Loucy (cell line): ENCODE data around the gene FAM234A.
"Not testable (repeated sequence)": the region's sequence is repeated elsewhere in the genome, so short reads cannot be mapped to it uniquely, and the experiment has no call there.

ENCODE experiments used
- H2AFZ ChIP-seq: fragments of 200-600 bp; sonication (generic); 2 replicates; pipeline ENCODE4 v1.6.0; 2016; ENCODE audit warnings: antibody characterized with exemption, mild to moderate bottlenecking, low read length, moderate library complexity
- H3F3A ChIP-seq: fragments of 200-600 bp; 2 replicates; pipeline ENCODE4 v1.6.0; 2016; ENCODE audit warnings: antibody characterized with exemption, low read depth, mild to moderate bottlenecking
- H3K27me3 ChIP-seq: fragments of 200-600 bp; sonication (generic); 2 replicates; pipeline ENCODE4 v1.6.1; 2014; ENCODE audit warnings: low read length, mild to moderate bottlenecking; ENCODE audit not compliant: insufficient read depth, poor library complexity, severe bottlenecking
- H3K36me3 ChIP-seq: fragments of 200-600 bp; sonication (generic); 2 replicates; pipeline ENCODE4 v1.6.1; 2016; ENCODE audit warnings: low read length; ENCODE audit not compliant: insufficient read depth
- H3K4me1 ChIP-seq: fragments of 200-600 bp; sonication (generic); 2 replicates; pipeline ENCODE4 v1.5.1; 2014; ENCODE audit warnings: low read length, mild to moderate bottlenecking; ENCODE audit not compliant: insufficient read depth, poor library complexity, severe bottlenecking
- H3K4me2 ChIP-seq: fragments of 200-600 bp; sonication (generic); 2 replicates; pipeline ENCODE4 v1.6.0; 2014; ENCODE audit warnings: antibody characterized with exemption, low read length, low read depth, mild to moderate bottlenecking; ENCODE audit not compliant: poor library complexity, severe bottlenecking
- H3K4me3 ChIP-seq: fragments of 200-600 bp; sonication (generic); 2 replicates; pipeline ENCODE4 v1.5.1; 2014; ENCODE audit warnings: low read length, mild to moderate bottlenecking, mixed read lengths; ENCODE audit not compliant: poor library complexity, severe bottlenecking
- H3K79me2 ChIP-seq: fragments of 200-600 bp; sonication (generic); 2 replicates; pipeline ENCODE4 v1.6.1; 2014; ENCODE audit warnings: low read length; ENCODE audit not compliant: insufficient read depth
- H3K9ac ChIP-seq: fragments of 200-600 bp; sonication (generic); 2 replicates; pipeline ENCODE4 v1.6.0; 2014; ENCODE audit warnings: mild to moderate bottlenecking, low read depth, low read length, moderate library complexity; ENCODE audit not compliant: poor library complexity, severe bottlenecking
- H3K9me2 ChIP-seq: fragments of 200-600 bp; sonication (generic); replicated peaks from 2 replicates; pipeline ENCODE4 v1.6.1; 2016; ENCODE audit warnings: low read depth, low read length, mixed read lengths
- H3K9me3 ChIP-seq: fragments of 200-600 bp; sonication (generic); 2 replicates; pipeline ENCODE4 v1.6.1; 2014; ENCODE audit warnings: mild to moderate bottlenecking, antibody characterized with exemption, low read length, low read depth; ENCODE audit not compliant: insufficient read depth
- H4K20me1 ChIP-seq: fragments of 200-600 bp; sonication (generic); 2 replicates; pipeline ENCODE4 v1.6.0; 2014; ENCODE audit warnings: antibody characterized with exemption, low read length, mild to moderate bottlenecking; ENCODE audit not compliant: insufficient read depth, poor library complexity, severe bottlenecking
- EZH2phosphoT487 ChIP-seq: fragments of 200-600 bp; IDR thresholded peaks from 2 replicates; pipeline ENCODE4 v1.6.1; 2018; ENCODE audit warnings: antibody characterized with exemption, mild to moderate bottlenecking, moderate library complexity, borderline replicate concordance
- TF ChIP-seq, protein P1 (sequence below): fragments of 200-600 bp; sonication (generic); conservative IDR thresholded peaks from 2 replicates; pipeline ENCODE4 v1.5.1; 2014; ENCODE audit warnings: mild to moderate bottlenecking, antibody characterized with exemption, low read length

FAM234A gene

DNA sequence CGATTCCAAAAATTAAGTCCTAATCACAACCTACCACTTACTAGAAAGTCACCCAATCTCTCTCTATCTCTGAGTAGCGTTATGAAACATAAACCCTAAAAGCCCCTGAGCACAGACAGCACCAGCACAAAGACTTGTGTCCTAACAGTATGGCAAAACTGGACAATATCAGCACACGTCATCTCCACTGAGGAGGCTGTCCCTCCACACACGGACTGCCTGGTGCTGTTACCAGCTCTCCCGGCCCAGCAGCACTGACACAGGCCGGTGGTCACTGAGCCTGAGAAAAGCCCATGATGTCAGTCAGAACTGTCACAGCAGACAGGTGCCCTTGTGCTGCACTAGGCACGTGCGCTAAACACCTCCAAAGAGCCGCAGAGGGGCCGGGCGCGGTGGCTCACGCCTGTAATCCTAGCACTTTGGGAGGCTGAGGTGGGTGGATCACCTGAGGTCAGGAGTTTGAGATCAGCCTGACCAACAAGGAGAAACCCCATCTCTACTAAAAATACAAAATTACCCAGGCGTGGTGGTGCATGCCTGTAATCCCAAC, 22.9 kb upstream of the FAM234A start:
- H3K9me2 ChIP-seq, H3K4me1 ChIP-seq, H3K27me3 ChIP-seq, H4K20me1 ChIP-seq, H2AFZ ChIP-seq, H3K4me2 ChIP-seq, H3K9ac ChIP-seq, H3K4me3 ChIP-seq, H3F3A ChIP-seq, H3K9me3 ChIP-seq: not testable (repeated sequence)
- H3K36me3 ChIP-seq, result peaks cover 34% of the 10 kb centered on the region; the same call in 1 of the 2 replicates
- H3K79me2 ChIP-seq, result peaks cover 12% of the 10 kb centered on the region; the same call in 1 of the 2 replicates

DNA sequence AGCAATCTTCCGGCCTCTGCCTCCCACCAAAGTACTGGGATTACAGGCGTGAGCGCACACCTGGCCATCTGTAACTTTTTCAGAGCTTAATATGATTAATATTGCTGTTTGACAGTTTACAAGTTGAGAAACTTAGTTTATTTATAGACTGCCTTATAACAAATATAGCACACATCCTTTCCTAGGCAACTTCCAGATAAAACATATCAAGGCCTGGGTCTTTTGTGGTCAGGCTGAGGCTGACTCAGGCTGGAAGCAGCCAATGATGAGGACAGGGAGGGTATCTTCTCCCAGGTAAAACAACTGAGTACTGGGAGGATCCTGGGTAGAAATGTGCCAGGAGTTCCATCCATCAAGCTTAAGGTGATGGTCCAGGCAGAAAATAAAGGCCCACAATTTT, 21.6 kb upstream of the FAM234A start:
- H3K9ac ChIP-seq, result no peak overlapping the region
- no peak for TF ChIP-seq EZH2phosphoT487
- TF ChIP-seq, protein P1, sequence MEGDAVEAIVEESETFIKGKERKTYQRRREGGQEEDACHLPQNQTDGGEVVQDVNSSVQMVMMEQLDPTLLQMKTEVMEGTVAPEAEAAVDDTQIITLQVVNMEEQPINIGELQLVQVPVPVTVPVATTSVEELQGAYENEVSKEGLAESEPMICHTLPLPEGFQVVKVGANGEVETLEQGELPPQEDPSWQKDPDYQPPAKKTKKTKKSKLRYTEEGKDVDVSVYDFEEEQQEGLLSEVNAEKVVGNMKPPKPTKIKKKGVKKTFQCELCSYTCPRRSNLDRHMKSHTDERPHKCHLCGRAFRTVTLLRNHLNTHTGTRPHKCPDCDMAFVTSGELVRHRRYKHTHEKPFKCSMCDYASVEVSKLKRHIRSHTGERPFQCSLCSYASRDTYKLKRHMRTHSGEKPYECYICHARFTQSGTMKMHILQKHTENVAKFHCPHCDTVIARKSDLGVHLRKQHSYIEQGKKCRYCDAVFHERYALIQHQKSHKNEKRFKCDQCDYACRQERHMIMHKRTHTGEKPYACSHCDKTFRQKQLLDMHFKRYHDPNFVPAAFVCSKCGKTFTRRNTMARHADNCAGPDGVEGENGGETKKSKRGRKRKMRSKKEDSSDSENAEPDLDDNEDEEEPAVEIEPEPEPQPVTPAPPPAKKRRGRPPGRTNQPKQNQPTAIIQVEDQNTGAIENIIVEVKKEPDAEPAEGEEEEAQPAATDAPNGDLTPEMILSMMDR, result no peak
- H3K27me3 ChIP-seq, result no peaks in the 10 kb centered on the region
- no peaks in the 10 kb centered on the region for H3K9me3 ChIP-seq
- H3K4me2 ChIP-seq, result no peak overlapping the region
- no peak overlapping the region for H3K4me3 ChIP-seq
- no peaks in the 10 kb centered on the region for H3K4me1 ChIP-seq
- peaks cover 18% of the 10 kb centered on the region; the same call in 1 of the 2 replicates for H3K79me2 ChIP-seq
- H3K36me3 ChIP-seq, result peaks cover 30% of the 10 kb centered on the region; the same call in 1 of the 2 replicates
- no peak overlapping the region for H2AFZ ChIP-seq
- H4K20me1 ChIP-seq, result no peaks in the 10 kb centered on the region
- H3K9me2 ChIP-seq, result no peaks in the 10 kb centered on the region
- H3F3A ChIP-seq, result no peaks in the 10 kb centered on the region

DNA sequence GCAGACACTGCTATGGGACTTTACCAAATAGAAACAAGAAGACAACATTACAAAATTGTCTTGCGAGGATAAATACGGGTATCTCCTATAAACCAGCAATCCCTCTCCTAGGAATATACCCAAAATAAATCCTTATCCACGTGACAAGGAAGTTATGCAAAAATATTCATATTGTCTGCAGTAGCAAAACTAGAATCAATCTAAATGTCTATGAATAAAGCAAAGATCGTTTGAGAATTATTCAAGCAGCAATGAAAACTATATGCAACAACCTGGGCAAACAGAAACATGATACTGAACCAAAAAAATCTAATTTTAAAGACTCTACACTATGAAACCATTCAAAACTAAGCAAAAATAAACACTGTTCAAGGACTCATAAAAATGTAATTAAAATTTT, 14.6 kb upstream of the FAM234A start:
- Histone ChIP-seq H3K79me2 (peaks cover 43% of the 10 kb centered on the region; the same call in 1 of the 2 replicates), H3K4me1 (no peaks in the 10 kb centered on the region), H3K27me3 (no peaks in the 10 kb centered on the region), H3K9me2 (no peaks in the 10 kb centered on the region), H3K4me2 (peak overlapping the region; percentile 24), H4K20me1 (peaks cover 8% of the 10 kb centered on the region), H3K9ac (no peak overlapping the region), H2AFZ (no peak overlapping the region), H3K36me3 (peaks cover 24% of the 10 kb centered on the region; the same call in 1 of the 2 replicates), H3K9me3 (no peaks in the 10 kb centered on the region), H3F3A (no peaks in the 10 kb centered on the region), H3K4me3 (no peak overlapping the region)
- TF ChIP-seq EZH2phosphoT487, result no peak
- TF ChIP-seq, protein P1, result no peak

DNA sequence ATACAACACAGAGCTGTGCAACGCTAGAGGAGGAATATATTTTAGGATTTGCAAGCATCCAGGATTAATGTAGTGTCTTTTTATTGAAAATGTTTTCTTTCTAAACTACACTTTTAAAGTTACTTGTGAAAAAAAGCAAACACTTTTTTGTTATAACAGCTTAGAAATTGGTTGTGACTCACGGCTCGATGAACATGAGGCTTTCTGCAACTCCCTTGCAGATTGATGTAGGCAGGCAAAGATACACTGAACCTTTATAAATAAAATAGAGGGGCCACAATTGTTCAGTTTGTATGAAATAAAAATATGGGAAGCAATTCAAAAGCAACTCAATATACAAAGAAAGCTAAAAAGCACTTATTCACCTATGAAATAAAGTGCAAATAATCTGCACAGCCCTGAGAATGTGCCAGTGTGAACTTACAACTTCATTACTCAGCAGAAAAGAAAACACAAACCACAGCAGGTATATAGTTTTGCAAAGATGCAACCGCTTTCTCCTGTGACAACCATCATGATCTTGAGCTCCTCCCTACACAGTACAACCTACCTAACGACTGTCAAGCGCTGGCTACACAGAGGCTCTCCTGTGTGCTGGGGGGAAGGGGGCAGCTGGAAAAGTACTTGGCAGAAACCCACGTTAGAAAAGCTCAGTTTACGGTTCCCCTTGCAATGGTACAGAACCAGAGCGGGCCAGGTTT, 6.3 kb upstream of the FAM234A start:
- Histone ChIP-seq H2AFZ (0 out of 2 replicates have a peak overlapping the region, but pooled peaks have one; percentile 49), H3K79me2 (peaks cover 42% of the 10 kb centered on the region)

More for the DNA sequence above, 6.3 kb upstream of the FAM234A start:
- Histone ChIP-seq H3K27me3 (no peaks in the 10 kb centered on the region), H3K4me1 (peaks cover 19% of the 10 kb centered on the region), H3K36me3 (peaks cover 5% of the 10 kb centered on the region; the same call in 1 of the 2 replicates), H3K9ac (peak overlapping the region; percentile 92), H3K9me2 (no peaks in the 10 kb centered on the region), H3K4me3 (peak overlapping the region; percentile 98), H3K9me3 (no peaks in the 10 kb centered on the region), H4K20me1 (peaks cover 32% of the 10 kb centered on the region), H3F3A (no peaks in the 10 kb centered on the region), H3K4me2 (peak overlapping the region; percentile 88)
- TF ChIP-seq, protein P1, result no peak
- TF ChIP-seq EZH2phosphoT487, result no peak
